Smooth muscle cell (in vitro differentiated cells): ENCODE results near the gene SLCO3A1. TPM values are rescaled to one million over a fixed set of nuclear protein-coding genes. Genes with fewer than 3 reads are reported as not detected.

Experiments
- DNase-seq: peaks from one replicate; lab custom pipeline; 2025; ENCODE audit not compliant: unreplicated experiment; lab: John Stamatoyannopoulos, UW
- H2AFZ ChIP-seq: fragments of 200-600 bp; sonication (generic); 2 replicates; pipeline ENCODE4 v1.6.0; 2016; ENCODE audit warnings: antibody characterized with exemption, low read depth, mild to moderate bottlenecking
- H3F3A ChIP-seq: fragments of 200-600 bp; sonication (generic); 2 replicates; pipeline ENCODE4 v1.6.0; 2017; ENCODE audit warnings: antibody characterized with exemption, low read depth
- H3K27ac ChIP-seq: fragments of 200-600 bp; sonication (generic); 2 replicates; pipeline ENCODE4 v1.5.1; 2016; ENCODE audit warnings: low read depth, mild to moderate bottlenecking
- H3K27me3 ChIP-seq: fragments of 200-600 bp; sonication (generic); 2 replicates; pipeline ENCODE4 v1.6.1; 2016; ENCODE audit warnings: low read depth, mild to moderate bottlenecking
- H3K36me3 ChIP-seq: fragments of 200-600 bp; sonication (generic); 2 replicates; pipeline ENCODE4 v1.5.1; 2016; ENCODE audit warnings: low read depth
- H3K4me1 ChIP-seq: fragments of 200-600 bp; sonication (generic); 2 replicates; pipeline ENCODE4 v1.5.1; 2016; ENCODE audit warnings: low read depth
- H3K4me2 ChIP-seq: fragments of 200-600 bp; sonication (generic); 2 replicates; pipeline ENCODE4 v1.6.0; 2016; ENCODE audit warnings: mild to moderate bottlenecking
- H3K4me3 ChIP-seq: fragments of 200-600 bp; sonication (generic); 2 replicates; pipeline ENCODE4 v1.5.1; 2016; ENCODE audit warnings: mild to moderate bottlenecking
- H3K79me2 ChIP-seq: fragments of 200-600 bp; sonication (generic); 2 replicates; pipeline ENCODE4 v1.6.0; 2016; ENCODE audit warnings: low read depth, mild to moderate bottlenecking
- H3K9ac ChIP-seq: fragments of 200-600 bp; sonication (generic); 2 replicates; pipeline ENCODE4 v1.6.0; 2016; ENCODE audit warnings: low read depth
- H3K9me3 ChIP-seq: fragments of 200-600 bp; sonication (generic); replicated peaks from 2 replicates; pipeline ENCODE4 v1.5.1; 2016; ENCODE audit warnings: low read depth
- H4K20me1 ChIP-seq: fragments of 200-600 bp; sonication (generic); 2 replicates; pipeline ENCODE4 v1.6.0; 2016; ENCODE audit warnings: low read depth
- WGBS: methylation state at CpG from one replicate; pipeline ENCODE4 v1.1.7; 2016; ENCODE audit warnings: low lambda C conversion rate; 5-methylcytosine and 5-hydroxymethylcytosine counted together
- polyA plus RNA-seq: library from polyadenylated mRNA; unstranded; fragments of >200 nt; fragmentation: Nextera tagmentation; extraction: Ambion mirVana; gene quantifications from 2 replicates; pipeline ENCODE4 v1.2.1, GENCODE V29; 2016
- total RNA-seq: library from RNA; depleted of rRNA; stranded (reverse); fragments of >200 nt; gene quantifications from 2 replicates; pipeline ENCODE4 v1.2.3, GENCODE V29; 2014
- TF ChIP-seq, protein P1 (sequence below): fragments of 200-600 bp; sonication (generic); IDR thresholded peaks from 2 replicates; pipeline ENCODE4 v1.5.1; 2017; ENCODE audit warnings: borderline replicate concordance, mild to moderate bottlenecking, antibody characterized with exemption; ENCODE audit not compliant: insufficient read depth, poor library complexity, severe bottlenecking

Gene SLCO3A1
- total and polyA plus RNA-seq, 2 experiments from 2014 or later: 1.3 to 12.6 TPM

DNA sequence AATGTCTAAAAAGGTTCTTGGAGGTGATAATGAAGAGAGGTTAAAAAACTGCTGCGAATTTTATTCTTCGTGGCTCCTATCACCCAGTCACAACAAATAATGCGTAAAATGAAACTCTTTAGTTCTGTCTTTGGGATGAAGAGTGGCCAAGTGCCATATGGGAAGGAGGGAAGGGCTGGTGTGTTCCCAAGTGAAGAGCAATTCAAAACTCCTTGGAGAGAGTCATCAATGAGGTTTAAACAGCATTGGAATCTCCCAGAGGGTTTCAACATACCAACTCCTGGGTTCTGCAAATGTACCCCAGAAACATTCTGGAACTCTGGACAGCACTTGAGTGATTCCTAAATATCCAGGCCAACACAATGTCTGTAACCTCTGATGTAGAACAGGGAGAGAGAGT lies 45.3 kb downstream of the SLCO3A1 start:
- H3K4me1 ChIP-seq: no peaks in the 10 kb centered on the region
- H2AFZ ChIP-seq: no peak overlapping the region

DNA sequence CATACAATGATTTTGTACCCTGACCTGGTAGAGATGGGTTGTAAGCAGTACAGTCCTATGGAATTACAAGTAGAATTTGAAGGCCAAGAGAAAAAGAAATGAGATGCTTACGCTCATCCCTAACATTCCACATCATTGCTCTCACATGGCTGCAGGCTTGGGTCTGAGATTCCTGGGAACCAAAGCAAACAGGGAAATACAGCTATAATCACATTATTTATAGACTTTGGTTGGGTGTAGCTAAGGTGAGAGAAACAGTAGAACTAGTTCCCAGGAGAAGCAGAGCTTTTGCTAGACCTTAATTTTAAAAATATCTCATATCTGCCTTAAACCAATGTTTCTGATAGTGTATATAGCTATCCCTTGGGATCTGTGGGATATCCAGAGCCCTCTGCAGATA lies 51.4 kb downstream of the SLCO3A1 start:
- H3K36me3 ChIP-seq: no peaks in the 10 kb centered on the region

More for the DNA sequence above, 45.3 kb downstream of the SLCO3A1 start:
- no peak overlapping the region for H3K4me2 ChIP-seq
- DNase-seq: no peak
- no peaks in the 10 kb centered on the region for H3K27me3 ChIP-seq
- H3K36me3 ChIP-seq: no peaks in the 10 kb centered on the region
- no peak overlapping the region for H3K4me3 ChIP-seq
- TF ChIP-seq, protein P1, sequence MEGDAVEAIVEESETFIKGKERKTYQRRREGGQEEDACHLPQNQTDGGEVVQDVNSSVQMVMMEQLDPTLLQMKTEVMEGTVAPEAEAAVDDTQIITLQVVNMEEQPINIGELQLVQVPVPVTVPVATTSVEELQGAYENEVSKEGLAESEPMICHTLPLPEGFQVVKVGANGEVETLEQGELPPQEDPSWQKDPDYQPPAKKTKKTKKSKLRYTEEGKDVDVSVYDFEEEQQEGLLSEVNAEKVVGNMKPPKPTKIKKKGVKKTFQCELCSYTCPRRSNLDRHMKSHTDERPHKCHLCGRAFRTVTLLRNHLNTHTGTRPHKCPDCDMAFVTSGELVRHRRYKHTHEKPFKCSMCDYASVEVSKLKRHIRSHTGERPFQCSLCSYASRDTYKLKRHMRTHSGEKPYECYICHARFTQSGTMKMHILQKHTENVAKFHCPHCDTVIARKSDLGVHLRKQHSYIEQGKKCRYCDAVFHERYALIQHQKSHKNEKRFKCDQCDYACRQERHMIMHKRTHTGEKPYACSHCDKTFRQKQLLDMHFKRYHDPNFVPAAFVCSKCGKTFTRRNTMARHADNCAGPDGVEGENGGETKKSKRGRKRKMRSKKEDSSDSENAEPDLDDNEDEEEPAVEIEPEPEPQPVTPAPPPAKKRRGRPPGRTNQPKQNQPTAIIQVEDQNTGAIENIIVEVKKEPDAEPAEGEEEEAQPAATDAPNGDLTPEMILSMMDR: no peak
- no peaks in the 10 kb centered on the region for H3F3A ChIP-seq
- no peaks in the 10 kb centered on the region for H4K20me1 ChIP-seq
- 90% methylated on average over 3 of the region's 3 CpGs for WGBS
- no peaks in the 10 kb centered on the region for H3K79me2 ChIP-seq
- no peak overlapping the region for H3K27ac ChIP-seq
- H3K9ac ChIP-seq: no peak overlapping the region
- H3K9me3 ChIP-seq: no peaks in the 10 kb centered on the region

DNA sequence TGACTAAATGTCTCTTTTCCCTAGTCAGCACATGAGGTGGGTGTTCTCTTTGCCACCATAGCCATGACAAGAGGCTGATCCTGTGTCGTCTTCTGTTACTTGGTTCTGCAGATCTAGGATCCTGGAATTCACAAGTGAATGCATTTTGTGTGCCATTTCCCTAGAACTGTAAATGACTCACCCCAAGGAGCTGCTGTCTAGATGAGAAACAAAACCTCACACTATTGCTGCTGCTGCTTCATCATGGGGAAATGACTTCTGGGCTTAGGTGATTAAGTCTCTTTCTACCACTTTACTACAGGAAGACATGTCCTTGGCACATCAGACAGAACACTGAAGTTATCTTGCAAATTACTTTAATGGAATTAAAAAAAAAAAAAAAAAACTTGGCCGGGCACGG lies 54.9 kb downstream of the SLCO3A1 start:
- H3K27me3 ChIP-seq: no peaks in the 10 kb centered on the region
- no peak for DNase-seq
- H3K36me3 ChIP-seq: no peaks in the 10 kb centered on the region
- no peaks in the 10 kb centered on the region for H3K4me1 ChIP-seq
- H3K4me2 ChIP-seq: no peak overlapping the region
- no peaks in the 10 kb centered on the region for H3K79me2 ChIP-seq
- H3K27ac ChIP-seq: no peak overlapping the region
- no peak overlapping the region for H2AFZ ChIP-seq
- H4K20me1 ChIP-seq: no peaks in the 10 kb centered on the region
- WGBS: 67% methylated on average over 3 of the region's 3 CpGs
- no peaks in the 10 kb centered on the region for H3K9me3 ChIP-seq
- TF ChIP-seq, protein P1: no peak
- no peaks in the 10 kb centered on the region for H3F3A ChIP-seq
- no peak overlapping the region for H3K9ac ChIP-seq
- no peak overlapping the region for H3K4me3 ChIP-seq

More for the DNA sequence above, 51.4 kb downstream of the SLCO3A1 start:
- WGBS: 90% methylated on average over 1 of the region's 1 CpG
- Histone ChIP-seq H3K27ac (no peak overlapping the region), H3K27me3 (no peaks in the 10 kb centered on the region), H3F3A (no peaks in the 10 kb centered on the region), H4K20me1 (no peaks in the 10 kb centered on the region), H2AFZ (no peak overlapping the region), H3K4me1 (no peaks in the 10 kb centered on the region), H3K9me3 (no peaks in the 10 kb centered on the region), H3K4me3 (no peak overlapping the region), H3K9ac (no peak overlapping the region), H3K4me2 (no peak overlapping the region), H3K79me2 (no peaks in the 10 kb centered on the region)
- DNase-seq: no peak
- TF ChIP-seq, protein P1: no peak

DNA sequence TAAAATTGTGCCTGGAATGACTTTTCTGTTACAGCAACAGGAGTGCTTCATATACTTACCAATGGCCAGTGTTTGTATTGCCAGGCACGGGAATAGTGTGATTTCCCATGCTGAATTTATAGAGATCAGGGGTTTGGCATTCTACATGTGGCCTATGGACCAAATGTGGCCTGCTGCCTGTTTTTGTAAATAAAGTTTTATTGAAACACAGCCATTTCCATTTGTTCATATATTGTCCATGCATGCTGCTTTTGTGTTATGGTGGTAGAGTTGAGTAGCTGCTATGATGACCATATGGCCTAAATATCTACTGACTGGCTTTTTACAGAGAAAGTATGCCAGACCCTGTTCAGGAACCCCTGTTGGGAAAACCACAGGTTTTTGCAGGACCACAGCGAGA lies 55.6 kb downstream of the SLCO3A1 start:
- Histone ChIP-seq H2AFZ (no peak overlapping the region), H3F3A (no peaks in the 10 kb centered on the region), H3K4me3 (no peak overlapping the region), H3K27ac (no peak overlapping the region), H3K4me1 (no peaks in the 10 kb centered on the region), H3K36me3 (no peaks in the 10 kb centered on the region), H3K9ac (no peak overlapping the region), H3K4me2 (no peak overlapping the region), H4K20me1 (no peaks in the 10 kb centered on the region), H3K9me3 (no peaks in the 10 kb centered on the region), H3K27me3 (no peaks in the 10 kb centered on the region), H3K79me2 (no peaks in the 10 kb centered on the region)
- WGBS: 93% methylated on average over 2 of the region's 2 CpGs
- TF ChIP-seq, protein P1: no peak
- no peak for DNase-seq
